ENCODE results near the gene MUC2. TPM values are rescaled to one million over a fixed set of nuclear protein-coding genes. Genes with fewer than 3 reads are reported as not detected.

The MUC2 gene
- total RNA-seq, 1 experiment from 2014 or later, result 0.47 TPM

DNA sequence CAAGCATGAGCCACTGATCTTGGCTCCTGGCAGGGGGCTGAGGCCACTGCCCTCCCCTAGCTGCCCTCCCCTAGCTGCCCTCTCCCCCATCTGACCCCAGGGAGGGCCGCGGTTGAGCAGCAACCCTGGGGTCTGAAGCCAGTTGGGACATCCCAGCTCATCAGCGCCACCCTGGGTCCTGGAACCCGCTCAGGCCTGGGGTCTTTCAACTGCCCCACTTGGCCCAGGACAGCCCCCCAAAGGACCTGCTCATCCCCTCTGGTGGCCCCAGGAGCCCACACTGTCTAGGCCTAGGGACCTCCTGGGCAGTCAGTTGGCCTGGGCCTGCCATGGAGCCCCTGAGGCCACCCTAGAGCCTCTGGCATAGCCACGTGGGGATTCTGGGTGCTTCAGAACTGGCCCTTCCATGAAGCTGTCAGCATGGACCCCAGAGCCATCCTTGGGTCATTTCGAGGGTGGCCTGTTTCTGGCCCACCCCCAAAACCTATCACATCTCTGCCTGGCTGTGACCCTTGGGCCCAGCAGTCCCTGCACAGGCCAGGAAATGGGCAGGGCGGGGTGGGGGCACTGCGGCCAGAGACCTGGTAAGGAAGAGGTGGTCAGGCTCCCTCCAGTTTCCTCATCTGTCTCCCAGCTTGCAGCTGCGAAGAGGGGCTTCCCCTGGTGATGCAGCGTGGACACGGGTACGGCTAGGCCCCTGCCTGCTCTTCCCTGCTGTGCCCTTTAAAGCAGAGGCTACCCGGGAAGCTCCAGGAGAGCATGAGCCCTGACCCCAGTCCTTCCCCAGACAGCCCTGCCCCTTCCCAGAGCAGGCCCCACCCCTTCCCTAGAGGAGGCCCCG, 37.9 kb downstream of the MUC2 start:
- intact Hi-C loops (cut with micrococcal nuclease), result no loop called here
- H3K9me2 ChIP-seq (ENCODE audit: insufficient read depth), result no peaks in the 10 kb centered on the region
- no peaks in the 10 kb centered on the region for H3K9me3 ChIP-seq (ENCODE audit: control insufficient read depth in 1 of 2, insufficient read depth in 1 of 2, low read depth in 1 of 2, low read length in 2 of 2)
- ChIA-PET RAD21 (ENCODE audit: low non-redundant PET in 1 of 2, low total read pairs in 2 of 2, uncharacterized antibody in 2 of 2, unreplicated experiment in 2 of 2) (no interaction called here), CTCF (no interaction called here), POLR2A (no interaction called here)
- H3K4me2 ChIP-seq (ENCODE audit: low read length), result no peak overlapping the region
- H3K4me1 ChIP-seq (ENCODE audit: control insufficient read depth in 1 of 2, insufficient read depth in 2 of 2, low read length in 2 of 2), result no peaks in the 10 kb centered on the region; a peak in 1 of 4 replicates
- H3K27me3 ChIP-seq (ENCODE audit: insufficient read depth, low read length), result no peaks in the 10 kb centered on the region
- H3K36me3 ChIP-seq (ENCODE audit: control insufficient read depth in 1 of 2, insufficient read depth in 2 of 2, low read length in 2 of 2), result no peaks in the 10 kb centered on the region
- DNase-seq (ENCODE audit: low read depth, low spot score), result no peak
- no peak for TF ChIP-seq ZNF274 (IDR thresholded peaks at IDR 0.05; ENCODE audit: low read depth, low read length)
- TF ChIP-seq, protein P1, sequence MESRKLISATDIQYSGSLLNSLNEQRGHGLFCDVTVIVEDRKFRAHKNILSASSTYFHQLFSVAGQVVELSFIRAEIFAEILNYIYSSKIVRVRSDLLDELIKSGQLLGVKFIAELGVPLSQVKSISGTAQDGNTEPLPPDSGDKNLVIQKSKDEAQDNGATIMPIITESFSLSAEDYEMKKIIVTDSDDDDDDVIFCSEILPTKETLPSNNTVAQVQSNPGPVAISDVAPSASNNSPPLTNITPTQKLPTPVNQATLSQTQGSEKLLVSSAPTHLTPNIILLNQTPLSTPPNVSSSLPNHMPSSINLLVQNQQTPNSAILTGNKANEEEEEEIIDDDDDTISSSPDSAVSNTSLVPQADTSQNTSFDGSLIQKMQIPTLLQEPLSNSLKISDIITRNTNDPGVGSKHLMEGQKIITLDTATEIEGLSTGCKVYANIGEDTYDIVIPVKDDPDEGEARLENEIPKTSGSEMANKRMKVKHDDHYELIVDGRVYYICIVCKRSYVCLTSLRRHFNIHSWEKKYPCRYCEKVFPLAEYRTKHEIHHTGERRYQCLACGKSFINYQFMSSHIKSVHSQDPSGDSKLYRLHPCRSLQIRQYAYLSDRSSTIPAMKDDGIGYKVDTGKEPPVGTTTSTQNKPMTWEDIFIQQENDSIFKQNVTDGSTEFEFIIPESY (IDR thresholded peaks at IDR 0.05; ENCODE audit: extremely low read depth, insufficient replicate concordance, low read length), result no peak
- no peak for TF ChIP-seq EZH2phosphoT487 (IDR thresholded peaks at IDR 0.05; ENCODE audit: borderline replicate concordance)
- TF ChIP-seq, protein P2, sequence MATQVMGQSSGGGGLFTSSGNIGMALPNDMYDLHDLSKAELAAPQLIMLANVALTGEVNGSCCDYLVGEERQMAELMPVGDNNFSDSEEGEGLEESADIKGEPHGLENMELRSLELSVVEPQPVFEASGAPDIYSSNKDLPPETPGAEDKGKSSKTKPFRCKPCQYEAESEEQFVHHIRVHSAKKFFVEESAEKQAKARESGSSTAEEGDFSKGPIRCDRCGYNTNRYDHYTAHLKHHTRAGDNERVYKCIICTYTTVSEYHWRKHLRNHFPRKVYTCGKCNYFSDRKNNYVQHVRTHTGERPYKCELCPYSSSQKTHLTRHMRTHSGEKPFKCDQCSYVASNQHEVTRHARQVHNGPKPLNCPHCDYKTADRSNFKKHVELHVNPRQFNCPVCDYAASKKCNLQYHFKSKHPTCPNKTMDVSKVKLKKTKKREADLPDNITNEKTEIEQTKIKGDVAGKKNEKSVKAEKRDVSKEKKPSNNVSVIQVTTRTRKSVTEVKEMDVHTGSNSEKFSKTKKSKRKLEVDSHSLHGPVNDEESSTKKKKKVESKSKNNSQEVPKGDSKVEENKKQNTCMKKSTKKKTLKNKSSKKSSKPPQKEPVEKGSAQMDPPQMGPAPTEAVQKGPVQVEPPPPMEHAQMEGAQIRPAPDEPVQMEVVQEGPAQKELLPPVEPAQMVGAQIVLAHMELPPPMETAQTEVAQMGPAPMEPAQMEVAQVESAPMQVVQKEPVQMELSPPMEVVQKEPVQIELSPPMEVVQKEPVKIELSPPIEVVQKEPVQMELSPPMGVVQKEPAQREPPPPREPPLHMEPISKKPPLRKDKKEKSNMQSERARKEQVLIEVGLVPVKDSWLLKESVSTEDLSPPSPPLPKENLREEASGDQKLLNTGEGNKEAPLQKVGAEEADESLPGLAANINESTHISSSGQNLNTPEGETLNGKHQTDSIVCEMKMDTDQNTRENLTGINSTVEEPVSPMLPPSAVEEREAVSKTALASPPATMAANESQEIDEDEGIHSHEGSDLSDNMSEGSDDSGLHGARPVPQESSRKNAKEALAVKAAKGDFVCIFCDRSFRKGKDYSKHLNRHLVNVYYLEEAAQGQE (IDR thresholded peaks at IDR 0.05; ENCODE audit: low read depth), result no peak
- TF ChIP-seq RAD21 (IDR thresholded peaks at IDR 0.05; ENCODE audit: low read depth), result no peak
- no peak for TF ChIP-seq CBX3 (IDR thresholded peaks at IDR 0.05; ENCODE audit: low read depth)
- no peak for TF ChIP-seq JUND (IDR thresholded peaks at IDR 0.05)
- TF ChIP-seq, protein P3, sequence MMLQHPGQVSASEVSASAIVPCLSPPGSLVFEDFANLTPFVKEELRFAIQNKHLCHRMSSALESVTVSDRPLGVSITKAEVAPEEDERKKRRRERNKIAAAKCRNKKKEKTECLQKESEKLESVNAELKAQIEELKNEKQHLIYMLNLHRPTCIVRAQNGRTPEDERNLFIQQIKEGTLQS (IDR thresholded peaks at IDR 0.05), result no peak
- TF ChIP-seq EZH2 (IDR thresholded peaks at IDR 0.05), result no peak
- no peak for TF ChIP-seq SRF (IDR thresholded peaks at IDR 0.05; ENCODE audit: low read depth)
- TF ChIP-seq CEBPB (IDR thresholded peaks at IDR 0.05; ENCODE audit: low read depth), result no peak
- H2AFZ ChIP-seq (ENCODE audit: low read depth, low read length, poor library complexity, severe bottlenecking), result no peak overlapping the region
- no peaks in the 10 kb centered on the region for H3K79me2 ChIP-seq (ENCODE audit: insufficient read depth, low read length)
- no peak overlapping the region for H3K9ac ChIP-seq (ENCODE audit: low read length)
- no peak overlapping the region for H3K4me3 ChIP-seq (replicated peaks in 1 of 2; ENCODE audit: low read depth in 1 of 2, low read length in 2 of 2)
- H3K27ac ChIP-seq (ENCODE audit: low read depth, low read length), result no peak overlapping the region; the same call in 1 of the 2 replicates
- 0 out of 2 replicates have a peak, but pooled peaks have one; percentile 36 for ATAC-seq
- H4K20me1 ChIP-seq (ENCODE audit: insufficient read depth), result no peaks in the 10 kb centered on the region
- no TSS peak for BruUV-seq (replicated peaks)
